GM12878 (cell line): ENCODE data around the gene DDRGK1. TPM values are rescaled to one million over a fixed set of nuclear protein-coding genes. Genes with fewer than 3 reads are reported as not detected.

ENCODE experiments used
- CBX5 ChIP-seq: sonication (generic); IDR thresholded peaks from 2 replicates; pipeline ENCODE4 v1.6.1; 2016; ENCODE audit warnings: low read depth, moderate library complexity, mild to moderate bottlenecking, inconsistent platforms
- CHD2 ChIP-seq: IDR thresholded peaks from 2 replicates; pipeline ENCODE4 v1.6.1; 2011; ENCODE audit warnings: low read depth, low read length, improper control_type of control experiment, borderline replicate concordance
- CREB1 ChIP-seq: IDR thresholded peaks from 2 replicates; pipeline ENCODE4 v1.6.1; 2012; ENCODE audit warnings: low read depth, mild to moderate bottlenecking, inconsistent platforms
- ESRRA ChIP-seq: IDR thresholded peaks from 2 replicates; pipeline ENCODE4 v1.6.1; 2012; ENCODE audit warnings: mild to moderate bottlenecking, low read length, improper control_type of control experiment
- FOXM1 ChIP-seq: IDR thresholded peaks from 2 replicates; pipeline ENCODE4 v1.6.1; 2012; ENCODE audit warnings: low read depth, mild to moderate bottlenecking, inconsistent platforms, low read length, moderate library complexity
- HCFC1 ChIP-seq: fragments of 150-350 bp; IDR thresholded peaks from 2 replicates; pipeline ENCODE4 v1.6.1; 2014; ENCODE audit warnings: low read length
- HDAC6 ChIP-seq: fragments of 200-600 bp; sonication (generic); IDR thresholded peaks from one replicate; pipeline ENCODE4 v1.8.0; 2017; ENCODE audit warnings: antibody characterized with exemption; ENCODE audit not compliant: unreplicated experiment
- IRF4 ChIP-seq: IDR thresholded peaks from 2 replicates; pipeline ENCODE4 v1.6.1; 2011; ENCODE audit warnings: low read depth, low read length
- KDM1A ChIP-seq: fragments of 200-600 bp; sonication (generic); IDR thresholded peaks from 2 replicates; pipeline ENCODE4 v1.6.1; 2016; ENCODE audit warnings: borderline replicate concordance
- KLF5 ChIP-seq: fragments of 450-650 bp; IDR thresholded peaks from 2 replicates; pipeline ENCODE4 v1.6.1; 2014; ENCODE audit warnings: mild to moderate bottlenecking; ENCODE audit not compliant: partially characterized antibody
- MLLT1 ChIP-seq: fragments of 450-650 bp; IDR thresholded peaks from 2 replicates; pipeline ENCODE4 v1.6.1; 2016; ENCODE audit warnings: mild to moderate bottlenecking
- NFIC ChIP-seq: IDR thresholded peaks from 2 replicates; pipeline ENCODE4 v1.6.1; 2012; ENCODE audit warnings: low read depth, mild to moderate bottlenecking, inconsistent platforms, low read length, moderate library complexity
- PAX8 ChIP-seq: fragments of 450-650 bp; IDR thresholded peaks from 2 replicates; pipeline ENCODE4 v1.6.1; 2017; ENCODE audit warnings: mild to moderate bottlenecking, moderate library complexity
- POU2F2 ChIP-seq: IDR thresholded peaks from 3 replicates; pipeline ENCODE4 v1.6.1; 2011; ENCODE audit warnings: low read depth, mild to moderate bottlenecking, low read length, borderline replicate concordance
- RUNX3 ChIP-seq: IDR thresholded peaks from 2 replicates; pipeline ENCODE4 v1.6.1; 2012; ENCODE audit warnings: low read length, inconsistent platforms
- SKIL ChIP-seq: fragments of 450-650 bp; IDR thresholded peaks from 2 replicates; pipeline ENCODE4 v1.6.1; 2017; ENCODE audit warnings: mild to moderate bottlenecking, low read depth, inconsistent platforms; ENCODE audit not compliant: poor library complexity, severe bottlenecking
- SUPT20H ChIP-seq: IDR thresholded peaks from 2 replicates; pipeline ENCODE4 v1.6.1; 2011; ENCODE audit warnings: low read depth, mild to moderate bottlenecking, low read length, moderate library complexity, borderline replicate concordance; ENCODE audit not compliant: control insufficient read depth
- TCF12 ChIP-seq: IDR thresholded peaks from 2 replicates; pipeline ENCODE4 v1.6.1; 2011; ENCODE audit warnings: low read depth, mild to moderate bottlenecking, low read length
- ZBTB40 ChIP-seq: fragments of 450-650 bp; IDR thresholded peaks from 2 replicates; pipeline ENCODE4 v1.6.1; 2016; ENCODE audit warnings: mild to moderate bottlenecking, moderate library complexity, borderline replicate concordance
- ZNF207 ChIP-seq: fragments of 450-650 bp; IDR thresholded peaks from 2 replicates; pipeline ENCODE4 v1.6.1; 2014; ENCODE audit warnings: antibody characterized with exemption, mild to moderate bottlenecking, borderline replicate concordance
- ZSCAN29 ChIP-seq: fragments of 450-650 bp; IDR thresholded peaks from 2 replicates; pipeline ENCODE4 v1.6.1; 2017; ENCODE audit warnings: mild to moderate bottlenecking, moderate library complexity
- polyA plus RNA-seq, 11 experiments: library from polyadenylated mRNA; depleted of rRNA in 4 of 11; unstranded in 6 of 11; stranded (reverse) in 5 of 11; fragments of >200 nt; fragmentation: Nextera tagmentation in 4 of 11; fragmentation: Illumina TruSeq in 1 of 11; extraction: Ambion mirVana in 4 of 11; extraction: Trizol in 1 of 11; gene quantifications; 1 replicate in 1 of 11; 2 replicates in 10 of 11; pipeline versions ENCODE4 v1.2.1 to v1.2.3, GENCODE V29; 2011 to 2016; ENCODE audit warnings: inconsistent platforms in 2 of 11, missing spikeins in 2 of 11, low read depth in 1 of 11
- total RNA-seq, 4 experiments: library from RNA; depleted of rRNA in 3 of 4; stranded (reverse); fragments of >200 nt in 3 of 4; fragmentation: Illumina TruSeq in 1 of 4; extraction: Trizol in 1 of 4; gene quantifications; 2 replicates each; pipeline versions ENCODE4 v1.2.1 to v1.2.3, GENCODE V29; 2013 to 2021
- TF ChIP-seq, protein P1 (sequence below): fragments of 450-650 bp; IDR thresholded peaks from 2 replicates; pipeline ENCODE4 v1.6.1; 2018; ENCODE audit warnings: borderline replicate concordance, mild to moderate bottlenecking; ENCODE audit not compliant: partially characterized antibody

Gene DDRGK1
- total and polyA plus RNA-seq, 10 of the 15 experiments (the other 5 are each of a cell fraction or from before 2014, with no cell fraction given), result 4.0 to 55.2 (median 39.7) TPM

DNA sequence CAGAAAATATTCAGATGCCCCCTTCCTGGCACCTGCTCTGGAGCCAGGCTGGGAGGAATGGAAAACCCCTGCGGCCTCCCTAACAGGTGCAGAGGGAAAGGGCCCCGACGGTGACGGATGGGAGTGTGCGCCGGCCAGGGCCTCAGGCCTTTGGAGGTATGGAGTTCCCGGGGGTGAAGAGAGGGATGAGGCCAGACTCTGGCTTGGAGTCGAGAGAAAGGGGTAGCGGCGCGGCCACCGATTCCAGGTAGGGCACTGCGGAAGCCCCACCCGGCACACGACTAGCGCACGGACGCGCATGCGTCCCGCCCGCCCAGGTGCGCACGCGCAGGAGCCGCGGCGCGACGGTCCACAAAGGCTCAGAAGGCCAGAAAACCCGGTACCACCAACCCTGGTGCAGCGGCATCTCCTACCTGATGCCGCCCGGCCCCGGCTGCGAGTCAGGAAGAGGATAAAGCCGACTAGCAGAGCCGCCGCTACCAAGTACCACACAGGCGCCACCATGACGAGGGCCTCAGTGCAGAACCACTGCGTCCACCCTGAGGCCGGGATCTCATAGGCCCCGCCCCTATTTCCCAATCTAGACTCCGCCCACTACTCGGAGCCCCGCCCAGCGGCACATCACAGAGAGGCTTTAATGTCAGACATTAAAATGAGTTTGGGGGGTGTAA is at the start of gene DDRGK1 (continued):
- peak; percentile 49; the same call in 1 of the 2 replicates for TF ChIP-seq CREB1
- TF ChIP-seq ZBTB40, result no peak
- peak; percentile 85 for TF ChIP-seq KLF5
- no peak for TF ChIP-seq HCFC1
- TF ChIP-seq SKIL, result no peak
- TF ChIP-seq PAX8, result no peak
- no peak for TF ChIP-seq KDM1A
- no peak for TF ChIP-seq CBX5
- TF ChIP-seq RUNX3, result no peak; the same call in 1 of the 2 replicates
- TF ChIP-seq MLLT1, result no peak
- TF ChIP-seq CHD2, result no peak
- no peak for TF ChIP-seq ZSCAN29
- no peak for TF ChIP-seq SUPT20H
- TF ChIP-seq TCF12, result no peak
- TF ChIP-seq IRF4, result no peak
- TF ChIP-seq POU2F2, result no peak
- TF ChIP-seq HDAC6, result no peak
- TF ChIP-seq NFIC, result no peak
- TF ChIP-seq, protein P1, sequence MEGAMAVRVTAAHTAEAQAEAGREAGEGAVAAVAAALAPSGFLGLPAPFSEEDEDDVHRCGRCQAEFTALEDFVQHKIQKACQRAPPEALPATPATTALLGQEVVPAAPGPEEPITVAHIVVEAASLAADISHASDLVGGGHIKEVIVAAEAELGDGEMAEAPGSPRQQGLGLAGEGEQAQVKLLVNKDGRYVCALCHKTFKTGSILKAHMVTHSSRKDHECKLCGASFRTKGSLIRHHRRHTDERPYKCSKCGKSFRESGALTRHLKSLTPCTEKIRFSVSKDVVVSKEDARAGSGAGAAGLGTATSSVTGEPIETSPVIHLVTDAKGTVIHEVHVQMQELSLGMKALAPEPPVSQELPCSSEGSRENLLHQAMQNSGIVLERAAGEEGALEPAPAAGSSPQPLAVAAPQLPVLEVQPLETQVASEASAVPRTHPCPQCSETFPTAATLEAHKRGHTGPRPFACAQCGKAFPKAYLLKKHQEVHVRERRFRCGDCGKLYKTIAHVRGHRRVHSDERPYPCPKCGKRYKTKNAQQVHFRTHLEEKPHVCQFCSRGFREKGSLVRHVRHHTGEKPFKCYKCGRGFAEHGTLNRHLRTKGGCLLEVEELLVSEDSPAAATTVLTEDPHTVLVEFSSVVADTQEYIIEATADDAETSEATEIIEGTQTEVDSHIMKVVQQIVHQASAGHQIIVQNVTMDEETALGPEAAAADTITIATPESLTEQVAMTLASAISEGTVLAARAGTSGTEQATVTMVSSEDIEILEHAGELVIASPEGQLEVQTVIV, result no peak
- peak; percentile 79 for TF ChIP-seq ZNF207
- no peak for TF ChIP-seq FOXM1
- no peak for TF ChIP-seq ESRRA
